ENCODE measurements around the gene PLK3. TPM values are rescaled to one million over a fixed set of nuclear protein-coding genes. Genes with fewer than 3 reads are reported as not detected.

PLK3 gene
- total and polyA plus RNA-seq, 9 of the 15 experiments (the other 6 are each of a cell fraction or from before 2014, with no cell fraction given), result 0.52 to 22.7 (median 11.0) TPM

DNA sequence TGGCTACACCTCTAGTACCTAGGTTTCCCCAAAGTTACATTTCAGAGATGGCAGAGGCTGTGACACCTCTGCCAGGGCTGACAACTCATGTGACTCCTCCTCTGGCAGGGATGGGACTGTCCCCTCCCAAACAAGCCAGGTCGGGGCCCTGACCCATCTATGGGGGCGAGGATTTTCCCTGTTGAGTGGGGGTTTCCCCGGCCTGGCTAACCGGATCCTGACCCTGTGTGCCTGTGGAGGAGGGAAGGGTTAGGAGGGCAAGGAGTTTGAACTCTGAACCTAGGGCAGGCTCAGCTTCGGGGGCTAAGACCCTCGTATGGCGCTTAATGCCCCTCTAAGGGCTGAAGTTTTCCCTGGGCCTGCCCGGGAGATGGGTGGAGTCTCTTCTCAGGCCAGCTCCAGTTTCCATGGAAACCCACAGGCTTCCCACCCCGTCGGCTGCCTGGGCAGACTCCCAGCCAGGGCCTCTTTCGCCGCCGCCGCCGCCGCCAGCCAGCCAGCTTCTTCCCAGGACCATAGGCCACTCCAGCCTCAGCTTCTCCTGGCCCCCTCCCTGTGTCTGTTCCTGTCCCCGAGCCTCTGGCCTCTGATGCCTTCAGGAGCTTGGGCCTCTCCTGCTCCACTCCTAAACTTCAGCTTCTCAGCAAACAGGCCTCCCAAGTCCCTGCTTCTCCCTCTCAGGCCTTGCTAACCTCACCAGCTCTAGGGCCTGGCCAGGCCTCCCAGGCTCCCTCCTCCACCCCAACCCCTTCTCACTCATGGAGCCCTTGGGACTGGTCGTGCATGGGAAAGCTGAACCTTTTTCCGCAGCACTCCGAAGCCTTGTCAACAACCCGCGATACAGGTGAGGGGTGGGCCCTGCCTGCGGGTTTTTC is 8.1 kb downstream of the PLK3 start, which contains the start of gene BTBD19 (continued):
- TF ChIP-seq, protein P1, sequence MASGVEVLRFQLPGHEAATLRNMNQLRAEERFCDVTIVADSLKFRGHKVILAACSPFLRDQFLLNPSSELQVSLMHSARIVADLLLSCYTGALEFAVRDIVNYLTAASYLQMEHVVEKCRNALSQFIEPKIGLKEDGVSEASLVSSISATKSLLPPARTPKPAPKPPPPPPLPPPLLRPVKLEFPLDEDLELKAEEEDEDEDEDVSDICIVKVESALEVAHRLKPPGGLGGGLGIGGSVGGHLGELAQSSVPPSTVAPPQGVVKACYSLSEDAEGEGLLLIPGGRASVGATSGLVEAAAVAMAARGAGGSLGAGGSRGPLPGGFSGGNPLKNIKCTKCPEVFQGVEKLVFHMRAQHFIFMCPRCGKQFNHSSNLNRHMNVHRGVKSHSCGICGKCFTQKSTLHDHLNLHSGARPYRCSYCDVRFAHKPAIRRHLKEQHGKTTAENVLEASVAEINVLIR (CRISPR knock-in tag; IDR thresholded peaks at IDR 0.05), result no peak
- TF ChIP-seq ZNF785 (CRISPR knock-in tag; IDR thresholded peaks at IDR 0.05) (no peak), CBFA2T2 (conservative IDR thresholded peaks at IDR 0.05) (no peak), ZNF436 (CRISPR knock-in tag; IDR thresholded peaks at IDR 0.05) (no peak), ZNF197 (CRISPR knock-in tag; IDR thresholded peaks at IDR 0.05; ENCODE audit: low read depth) (no peak), NUFIP1 (IDR thresholded peaks at IDR 0.05; ENCODE audit: partially characterized antibody) (no peak), ZBTB7A (IDR thresholded peaks at IDR 0.05; ENCODE audit: borderline replicate concordance, control insufficient read depth, low read depth, low read length) (no peak), MTA1 (IDR thresholded peaks at IDR 0.05; ENCODE audit: borderline replicate concordance) (no peak), TARDBP (IDR thresholded peaks at IDR 0.05) (no peak), RFX1 (IDR thresholded peaks at IDR 0.05) (peak; percentile 97), FOXP1 (CRISPR knock-in tag; IDR thresholded peaks at IDR 0.05) (0 out of 2 replicates have a peak, but pooled peaks have one; percentile 11), ESRRB (CRISPR knock-in tag; IDR thresholded peaks at IDR 0.05; ENCODE audit: borderline replicate concordance) (peak; percentile 41; the same call in 1 of the 2 replicates)
- TF ChIP-seq, protein P2, sequence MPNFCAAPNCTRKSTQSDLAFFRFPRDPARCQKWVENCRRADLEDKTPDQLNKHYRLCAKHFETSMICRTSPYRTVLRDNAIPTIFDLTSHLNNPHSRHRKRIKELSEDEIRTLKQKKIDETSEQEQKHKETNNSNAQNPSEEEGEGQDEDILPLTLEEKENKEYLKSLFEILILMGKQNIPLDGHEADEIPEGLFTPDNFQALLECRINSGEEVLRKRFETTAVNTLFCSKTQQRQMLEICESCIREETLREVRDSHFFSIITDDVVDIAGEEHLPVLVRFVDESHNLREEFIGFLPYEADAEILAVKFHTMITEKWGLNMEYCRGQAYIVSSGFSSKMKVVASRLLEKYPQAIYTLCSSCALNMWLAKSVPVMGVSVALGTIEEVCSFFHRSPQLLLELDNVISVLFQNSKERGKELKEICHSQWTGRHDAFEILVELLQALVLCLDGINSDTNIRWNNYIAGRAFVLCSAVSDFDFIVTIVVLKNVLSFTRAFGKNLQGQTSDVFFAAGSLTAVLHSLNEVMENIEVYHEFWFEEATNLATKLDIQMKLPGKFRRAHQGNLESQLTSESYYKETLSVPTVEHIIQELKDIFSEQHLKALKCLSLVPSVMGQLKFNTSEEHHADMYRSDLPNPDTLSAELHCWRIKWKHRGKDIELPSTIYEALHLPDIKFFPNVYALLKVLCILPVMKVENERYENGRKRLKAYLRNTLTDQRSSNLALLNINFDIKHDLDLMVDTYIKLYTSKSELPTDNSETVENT (CRISPR knock-in tag; IDR thresholded peaks at IDR 0.05), result no peak
- TF ChIP-seq, protein P3, sequence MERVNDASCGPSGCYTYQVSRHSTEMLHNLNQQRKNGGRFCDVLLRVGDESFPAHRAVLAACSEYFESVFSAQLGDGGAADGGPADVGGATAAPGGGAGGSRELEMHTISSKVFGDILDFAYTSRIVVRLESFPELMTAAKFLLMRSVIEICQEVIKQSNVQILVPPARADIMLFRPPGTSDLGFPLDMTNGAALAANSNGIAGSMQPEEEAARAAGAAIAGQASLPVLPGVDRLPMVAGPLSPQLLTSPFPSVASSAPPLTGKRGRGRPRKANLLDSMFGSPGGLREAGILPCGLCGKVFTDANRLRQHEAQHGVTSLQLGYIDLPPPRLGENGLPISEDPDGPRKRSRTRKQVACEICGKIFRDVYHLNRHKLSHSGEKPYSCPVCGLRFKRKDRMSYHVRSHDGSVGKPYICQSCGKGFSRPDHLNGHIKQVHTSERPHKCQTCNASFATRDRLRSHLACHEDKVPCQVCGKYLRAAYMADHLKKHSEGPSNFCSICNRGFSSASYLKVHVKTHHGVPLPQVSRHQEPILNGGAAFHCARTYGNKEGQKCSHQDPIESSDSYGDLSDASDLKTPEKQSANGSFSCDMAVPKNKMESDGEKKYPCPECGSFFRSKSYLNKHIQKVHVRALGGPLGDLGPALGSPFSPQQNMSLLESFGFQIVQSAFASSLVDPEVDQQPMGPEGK (CRISPR knock-in tag; IDR thresholded peaks at IDR 0.05; ENCODE audit: borderline replicate concordance), result 0 out of 2 replicates have a peak, but pooled peaks have one; percentile 13
- TF ChIP-seq, protein P4, sequence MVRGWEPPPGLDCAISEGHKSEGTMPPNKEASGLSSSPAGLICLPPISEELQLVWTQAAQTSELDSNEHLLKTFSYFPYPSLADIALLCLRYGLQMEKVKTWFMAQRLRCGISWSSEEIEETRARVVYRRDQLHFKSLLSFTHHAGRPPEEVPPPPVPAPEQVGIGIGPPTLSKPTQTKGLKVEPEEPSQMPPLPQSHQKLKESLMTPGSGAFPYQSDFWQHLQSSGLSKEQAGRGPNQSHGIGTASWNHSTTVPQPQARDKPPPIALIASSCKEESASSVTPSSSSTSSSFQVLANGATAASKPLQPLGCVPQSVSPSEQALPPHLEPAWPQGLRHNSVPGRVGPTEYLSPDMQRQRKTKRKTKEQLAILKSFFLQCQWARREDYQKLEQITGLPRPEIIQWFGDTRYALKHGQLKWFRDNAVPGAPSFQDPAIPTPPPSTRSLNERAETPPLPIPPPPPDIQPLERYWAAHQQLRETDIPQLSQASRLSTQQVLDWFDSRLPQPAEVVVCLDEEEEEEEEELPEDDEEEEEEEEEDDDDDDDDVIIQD (CRISPR knock-in tag; IDR thresholded peaks at IDR 0.05), result peak; percentile 45; the same call in 1 of the 2 replicates
- TF ChIP-seq, protein P5, sequence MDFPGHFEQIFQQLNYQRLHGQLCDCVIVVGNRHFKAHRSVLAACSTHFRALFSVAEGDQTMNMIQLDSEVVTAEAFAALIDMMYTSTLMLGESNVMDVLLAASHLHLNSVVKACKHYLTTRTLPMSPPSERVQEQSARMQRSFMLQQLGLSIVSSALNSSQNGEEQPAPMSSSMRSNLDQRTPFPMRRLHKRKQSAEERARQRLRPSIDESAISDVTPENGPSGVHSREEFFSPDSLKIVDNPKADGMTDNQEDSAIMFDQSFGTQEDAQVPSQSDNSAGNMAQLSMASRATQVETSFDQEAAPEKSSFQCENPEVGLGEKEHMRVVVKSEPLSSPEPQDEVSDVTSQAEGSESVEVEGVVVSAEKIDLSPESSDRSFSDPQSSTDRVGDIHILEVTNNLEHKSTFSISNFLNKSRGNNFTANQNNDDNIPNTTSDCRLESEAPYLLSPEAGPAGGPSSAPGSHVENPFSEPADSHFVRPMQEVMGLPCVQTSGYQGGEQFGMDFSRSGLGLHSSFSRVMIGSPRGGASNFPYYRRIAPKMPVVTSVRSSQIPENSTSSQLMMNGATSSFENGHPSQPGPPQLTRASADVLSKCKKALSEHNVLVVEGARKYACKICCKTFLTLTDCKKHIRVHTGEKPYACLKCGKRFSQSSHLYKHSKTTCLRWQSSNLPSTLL (IDR thresholded peaks at IDR 0.05), result no peak
- TF ChIP-seq, protein P6, sequence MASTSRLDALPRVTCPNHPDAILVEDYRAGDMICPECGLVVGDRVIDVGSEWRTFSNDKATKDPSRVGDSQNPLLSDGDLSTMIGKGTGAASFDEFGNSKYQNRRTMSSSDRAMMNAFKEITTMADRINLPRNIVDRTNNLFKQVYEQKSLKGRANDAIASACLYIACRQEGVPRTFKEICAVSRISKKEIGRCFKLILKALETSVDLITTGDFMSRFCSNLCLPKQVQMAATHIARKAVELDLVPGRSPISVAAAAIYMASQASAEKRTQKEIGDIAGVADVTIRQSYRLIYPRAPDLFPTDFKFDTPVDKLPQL (IDR thresholded peaks at IDR 0.05; ENCODE audit: extremely low read depth, insufficient read length), result no peak
